GM12878 (cell line): Measurements from ENCODE around the gene MYDGF. TPM values are rescaled to one million over a fixed set of nuclear protein-coding genes. Genes with fewer than 3 reads are reported as not detected.

Source experiments
- ATAC-seq: fragments of 200-7000 bp; cut with Tn5 transposase; 3 replicates; pipeline ENCODE4 v1.9.1; 2020; ENCODE audit warnings: mild to moderate bottlenecking, moderate library complexity
- BruUV-seq: library from RNA; stranded (reverse); fragments of 400-500 nt; replicated peaks from 2 replicates; lab custom pipeline; 2021; lab: Mats Ljungman, UMichigan
- CTCF ChIA-PET: fragments of 300-600 bp; sonication (Branson Sonifier 250); formaldehyde crosslinking; extraction: SDS; loops from one replicate; lab custom pipeline; 2021; ENCODE audit warnings: inconsistent platforms; lab: Yijun Ruan, JAX
- POLR2A ChIA-PET: fragments of 350-600 bp; formaldehyde crosslinking; extraction: SDS; loops from one replicate; lab custom pipeline; 2021; ENCODE audit warnings: inconsistent platforms; lab: Charles Lee
- RAD21 ChIA-PET: fragments of 300-600 bp; sonication (Branson Sonifier 250); formaldehyde crosslinking; loops from one replicate; lab custom pipeline; 2023; ENCODE audit warnings: antibody characterized with exemption; ENCODE audit not compliant: unreplicated experiment; lab: Charles Lee
- SMC1A ChIA-PET: fragments of 300-600 bp; sonication (Branson Sonifier 250); formaldehyde crosslinking; loops from one replicate; lab custom pipeline; 2023; ENCODE audit not compliant: unreplicated experiment, uncharacterized antibody; lab: Charles Lee
- DNase-seq: peaks from one replicate; pipeline ENCODE4 v3.0.0-alpha.2; 2011; ENCODE audit warnings: low read depth, low spot score
- FAIRE-seq: peaks from 3 replicates; lab custom pipeline; 2011; peaks lifted over from hg19 to GRCh38; lab: Jason Lieb, UNC
- H2AFZ ChIP-seq: 2 replicates; pipeline ENCODE4 v1.6.0; 2011; ENCODE audit warnings: low read depth, low read length, control low read depth; ENCODE audit not compliant: control insufficient read depth
- H3K27ac ChIP-seq: 2 replicates; pipeline ENCODE4 v1.5.1; 2011; ENCODE audit warnings: control low read depth; ENCODE audit not compliant: control insufficient read depth, insufficient read depth
- H3K27me3 ChIP-seq, 2 experiments: replicated peaks in 1 of 2; 2 replicates each; pipeline versions ENCODE4 v1.6.0 to v1.6.1; 2011; ENCODE audit warnings: low read length in 1 of 2; ENCODE audit not compliant: control insufficient read depth in 2 of 2, insufficient read depth in 2 of 2
- H3K36me3 ChIP-seq, 2 experiments: 2 replicates each; pipeline ENCODE4 v1.5.1; 2011; ENCODE audit warnings: low read length in 1 of 2; ENCODE audit not compliant: control insufficient read depth in 2 of 2, insufficient read depth in 2 of 2
- H3K4me1 ChIP-seq: 2 replicates; pipeline ENCODE4 v1.6.1; 2011; ENCODE audit warnings: mild to moderate bottlenecking, low read length, moderate library complexity, mixed read lengths; ENCODE audit not compliant: control insufficient read depth, insufficient read depth
- H3K4me2 ChIP-seq: 2 replicates; pipeline ENCODE4 v1.6.0; 2011; ENCODE audit warnings: control low read depth; ENCODE audit not compliant: control insufficient read depth, insufficient read depth
- H3K4me3 ChIP-seq: fragments of 200-600 bp; sonication (generic); 2 replicates; pipeline ENCODE4 v1.5.1; 2016
- H3K79me2 ChIP-seq: 2 replicates; pipeline ENCODE4 v1.6.0; 2011; ENCODE audit warnings: low read length; ENCODE audit not compliant: control insufficient read depth, insufficient read depth
- H3K9ac ChIP-seq: 2 replicates; pipeline ENCODE4 v1.8.0; 2011; ENCODE audit warnings: low read length, control low read depth, mixed read lengths; ENCODE audit not compliant: control insufficient read depth, insufficient read depth
- H3K9me3 ChIP-seq: replicated peaks from 3 replicates; pipeline ENCODE4 v1.5.1; 2011; ENCODE audit warnings: mild to moderate bottlenecking, low read length; ENCODE audit not compliant: control insufficient read depth, insufficient read depth
- H4K20me1 ChIP-seq: 2 replicates; pipeline ENCODE4 v1.6.0; 2011; ENCODE audit not compliant: control insufficient read depth, insufficient read depth
- CEBPB ChIP-seq, 2 experiments: fragments of 150-350 bp in 1 of 2; IDR thresholded peaks; 2 replicates each; pipeline ENCODE4 v1.6.1; 2012 to 2014; ENCODE audit warnings: low read depth in 2 of 2, low read length in 2 of 2, borderline replicate concordance in 1 of 2, inconsistent platforms in 1 of 2
- CEBPZ ChIP-seq: fragments of 150-350 bp; IDR thresholded peaks from 2 replicates; pipeline ENCODE4 v1.6.1; 2016; ENCODE audit warnings: low read depth, low read length
- CUX1 ChIP-seq: IDR thresholded peaks from 2 replicates; pipeline ENCODE4 v1.6.1; 2012; ENCODE audit warnings: improper control_type of control experiment, low read depth, low read length; ENCODE audit not compliant: insufficient replicate concordance
- FOXK2 ChIP-seq: fragments of 450-650 bp; IDR thresholded peaks from 2 replicates; pipeline ENCODE4 v1.6.1; 2017; ENCODE audit warnings: mild to moderate bottlenecking, moderate library complexity
- HCFC1 ChIP-seq: fragments of 150-350 bp; IDR thresholded peaks from 2 replicates; pipeline ENCODE4 v1.6.1; 2014; ENCODE audit warnings: low read length
- KAT2A ChIP-seq: conservative IDR thresholded peaks from 2 replicates; pipeline ENCODE4 v1.6.1; 2011; ENCODE audit warnings: low read depth, low read length; ENCODE audit not compliant: control insufficient read depth
- KDM1A ChIP-seq: fragments of 200-600 bp; sonication (generic); IDR thresholded peaks from 2 replicates; pipeline ENCODE4 v1.6.1; 2016; ENCODE audit warnings: borderline replicate concordance
- MYB ChIP-seq: fragments of 150-350 bp; IDR thresholded peaks from 2 replicates; pipeline ENCODE4 v1.6.1; 2014; ENCODE audit warnings: mild to moderate bottlenecking, low read depth, low read length, borderline replicate concordance
- NR2C2 ChIP-seq: IDR thresholded peaks from 2 replicates; pipeline ENCODE4 v1.6.1; 2011; ENCODE audit warnings: borderline replicate concordance, low read depth; ENCODE audit not compliant: control insufficient read depth, insufficient read length
- RELB ChIP-seq: fragments of 450-650 bp; IDR thresholded peaks from 2 replicates; pipeline ENCODE4 v1.6.1; 2017; ENCODE audit warnings: low read depth, mild to moderate bottlenecking, moderate library complexity
- RFX5 ChIP-seq: IDR thresholded peaks from 2 replicates; pipeline ENCODE4 v1.6.1; 2011; ENCODE audit warnings: low read depth, low read length, improper control_type of control experiment
- SMAD1 ChIP-seq: fragments of 450-650 bp; IDR thresholded peaks from 2 replicates; pipeline ENCODE4 v1.6.1; 2018; ENCODE audit warnings: mild to moderate bottlenecking, low read depth; ENCODE audit not compliant: partially characterized antibody
- SRF ChIP-seq, 2 experiments: IDR thresholded peaks; 2 replicates each; pipeline ENCODE4 v1.6.1; 2011; ENCODE audit warnings: low read depth in 2 of 2, low read length in 2 of 2, mild to moderate bottlenecking in 1 of 2, moderate library complexity in 1 of 2
- TARDBP ChIP-seq: IDR thresholded peaks from 2 replicates; pipeline ENCODE4 v1.6.1; 2016; ENCODE audit warnings: borderline replicate concordance
- YBX1 ChIP-seq: fragments of 450-650 bp; IDR thresholded peaks from 2 replicates; pipeline ENCODE4 v1.6.1; 2016; ENCODE audit warnings: antibody characterized with exemption
- ZNF622 ChIP-seq: fragments of 450-650 bp; IDR thresholded peaks from 2 replicates; pipeline ENCODE4 v1.6.1; 2017; ENCODE audit warnings: mild to moderate bottlenecking, inconsistent platforms
- WGBS: methylation state at CpG from one replicate; pipeline ENCODE4 v1.1.6; 2016; ENCODE audit warnings: low lambda C conversion rate; ENCODE audit not compliant: insufficient replicate concordance, insufficient coverage; ENCODE audit errors: missing lambda C conversion rate; 5-methylcytosine and 5-hydroxymethylcytosine counted together
- in situ Hi-C: fragments of 300-500 bp; cut with MboI; formaldehyde crosslinking; loops from 9 replicates; pipeline ENCODE4 v1.14.3; 2018; ENCODE audit warnings: mixed read lengths
- intact Hi-C: fragments of 100-400 bp; cut with micrococcal nuclease; formaldehyde crosslinking; loops from one replicate; pipeline ENCODE4 v1.14.2; 2022; ENCODE audit not compliant: unreplicated experiment
- polyA plus RNA-seq, 11 experiments: library from polyadenylated mRNA; depleted of rRNA in 4 of 11; unstranded in 6 of 11; stranded (reverse) in 5 of 11; fragments of >200 nt; fragmentation: Nextera tagmentation in 4 of 11; fragmentation: Illumina TruSeq in 1 of 11; extraction: Ambion mirVana in 4 of 11; extraction: Trizol in 1 of 11; gene quantifications; 1 replicate in 1 of 11; 2 replicates in 10 of 11; pipeline versions ENCODE4 v1.2.1 to v1.2.3, GENCODE V29; 2011 to 2016; ENCODE audit warnings: inconsistent platforms in 2 of 11, missing spikeins in 2 of 11, low read depth in 1 of 11
- total RNA-seq, 4 experiments: library from RNA; depleted of rRNA in 3 of 4; stranded (reverse); fragments of >200 nt in 3 of 4; fragmentation: Illumina TruSeq in 1 of 4; extraction: Trizol in 1 of 4; gene quantifications; 2 replicates each; pipeline versions ENCODE4 v1.2.1 to v1.2.3, GENCODE V29; 2013 to 2021

Gene MYDGF
- total and polyA plus RNA-seq, 10 of the 15 experiments (the other 5 are each of a cell fraction or from before 2014, with no cell fraction given) = 2.3 to 196 (median 57.5) TPM

DNA sequence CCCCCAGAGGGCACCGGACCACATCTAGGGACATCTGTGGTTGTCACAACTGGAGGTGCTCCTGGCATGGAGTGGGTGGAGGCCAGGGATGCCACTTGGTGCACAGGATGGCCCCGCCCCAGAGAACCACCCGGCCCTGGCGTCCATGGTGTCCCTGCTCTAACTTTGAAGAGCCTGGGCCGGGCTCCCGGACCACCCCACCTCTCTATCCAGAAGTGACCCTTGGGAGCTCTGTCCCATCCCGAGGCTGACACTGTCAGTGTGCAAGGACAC lies 22.9 kb upstream of the MYDGF start:
- no TSS peak for BruUV-seq

More for the DNA sequence above, 22.9 kb upstream of the MYDGF start:
- intact Hi-C loops = no loop called here
- CTCF ChIA-PET = no interaction called here
- Histone ChIP-seq H3K9ac (no peak overlapping the region), H3K4me2 (no peak overlapping the region), H3K36me3 (peaks cover 25 to 40% of the 10 kb centered on the region in 2 experiments; a peak in 3 of 4 replicates), H3K27me3 (no peaks in the 10 kb centered on the region), H3K27ac (no peak overlapping the region), H2AFZ (no peak overlapping the region), H3K9me3 (no peaks in the 10 kb centered on the region), H4K20me1 (no peaks in the 10 kb centered on the region), H3K4me3 (no peak overlapping the region), H3K79me2 (no peaks in the 10 kb centered on the region), H3K4me1 (no peaks in the 10 kb centered on the region)
- FAIRE-seq = no peak
- POLR2A ChIA-PET = no interaction called here
- no peak for ATAC-seq
- in situ Hi-C loops = no loop called here
- DNase-seq = no peak
- RAD21 ChIA-PET = no interaction called here
- 88% methylated on average over 7 of the region's 7 CpGs for WGBS
- SMC1A ChIA-PET = no interaction called here
- no peak for TF ChIP-seq TARDBP
- TF ChIP-seq NR2C2 = no peak
- TF ChIP-seq HCFC1 = no peak
- no peak for TF ChIP-seq CEBPB (IDR thresholded peaks at IDR 0.05; ENCODE audit: borderline replicate concordance in 1 of 2, low read depth in 2 of 2, low read length in 2 of 2)
- TF ChIP-seq RELB = no peak
- no peak for TF ChIP-seq KDM1A
- TF ChIP-seq CEBPZ = no peak
- no peak for TF ChIP-seq SMAD1
- TF ChIP-seq CUX1 = no peak
- no peak for TF ChIP-seq ZNF622
- TF ChIP-seq MYB = no peak
- no peak for TF ChIP-seq RFX5
- TF ChIP-seq FOXK2 = no peak
- TF ChIP-seq YBX1 = no peak
- TF ChIP-seq SRF (IDR thresholded peaks at IDR 0.05; ENCODE audit: low read depth in 2 of 2, low read length in 2 of 2) = no peak
- no peak for TF ChIP-seq KAT2A
